Activated CD4-positive, CD25-positive, alpha-beta regulatory T cell (primary cell): ENCODE data around the gene GAPVD1.

ENCODE experiments used
- DNase-seq, 4 experiments: peaks; one replicate each; lab custom pipeline; 2025; lab: John Stamatoyannopoulos, UW

Gene GAPVD1

GRCh38 chr9:125407974-125408900 is 146.6 kb downstream of the GAPVD1 start:
- peak; percentile 59 to 75 (median 66) for DNase-seq

GRCh38 chr9:125409217-125409636 is 147.6 kb downstream of the GAPVD1 start:
- DNase-seq: no peak

DNA sequence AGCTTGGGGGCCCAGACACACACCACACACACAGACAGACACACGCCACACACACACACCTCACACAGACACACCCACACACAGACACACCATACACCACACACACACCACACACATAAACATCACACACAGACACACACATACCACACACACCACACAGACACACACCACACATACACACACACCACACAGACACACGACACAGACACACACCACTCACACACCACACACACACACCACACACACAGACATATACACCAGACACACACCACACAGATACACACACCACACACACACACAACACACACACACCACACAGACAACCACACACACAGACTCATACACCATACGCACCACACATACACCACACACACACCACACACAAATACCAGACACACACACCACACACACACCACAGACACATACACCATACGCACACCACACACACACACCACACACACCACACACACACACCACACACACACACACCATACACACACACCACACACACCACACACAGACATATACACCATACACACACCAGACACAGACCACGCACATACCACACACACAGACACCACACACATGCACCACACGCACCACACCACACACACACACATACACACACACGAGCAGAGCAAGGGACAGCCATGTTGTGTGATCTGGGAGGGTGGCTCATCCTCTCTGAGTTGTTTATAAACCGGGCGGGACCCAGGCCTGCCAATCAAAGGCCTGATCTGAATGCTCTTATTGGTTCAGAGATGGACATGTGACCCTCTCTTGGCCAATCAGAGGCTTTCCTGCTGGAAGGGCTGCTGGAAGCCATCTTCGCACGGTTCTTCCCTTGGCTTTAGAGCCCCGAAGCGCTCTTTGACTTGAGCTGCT is 148.3 kb downstream of the GAPVD1 start:
- no peak for DNase-seq

DNA sequence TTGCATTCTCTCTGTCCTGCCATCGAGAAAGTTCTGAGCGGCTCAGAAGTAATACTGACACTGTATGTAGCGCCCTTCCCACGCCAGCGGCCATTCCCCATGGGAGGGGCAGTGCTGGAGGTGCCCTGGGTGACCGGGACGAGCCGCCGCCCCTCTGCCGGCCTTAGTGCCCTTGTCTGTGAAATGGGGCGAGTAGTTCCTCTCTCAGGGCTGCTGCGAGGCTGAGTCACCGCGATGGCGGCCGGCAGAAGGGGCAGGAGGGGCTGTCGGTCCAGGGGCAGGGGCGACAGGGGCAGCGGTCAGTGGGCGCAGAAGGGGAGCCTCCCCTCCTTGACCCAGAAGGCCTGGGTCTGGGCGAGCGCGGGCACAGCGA is 148.9 kb downstream of the GAPVD1 start:
- no peak for DNase-seq

DNA sequence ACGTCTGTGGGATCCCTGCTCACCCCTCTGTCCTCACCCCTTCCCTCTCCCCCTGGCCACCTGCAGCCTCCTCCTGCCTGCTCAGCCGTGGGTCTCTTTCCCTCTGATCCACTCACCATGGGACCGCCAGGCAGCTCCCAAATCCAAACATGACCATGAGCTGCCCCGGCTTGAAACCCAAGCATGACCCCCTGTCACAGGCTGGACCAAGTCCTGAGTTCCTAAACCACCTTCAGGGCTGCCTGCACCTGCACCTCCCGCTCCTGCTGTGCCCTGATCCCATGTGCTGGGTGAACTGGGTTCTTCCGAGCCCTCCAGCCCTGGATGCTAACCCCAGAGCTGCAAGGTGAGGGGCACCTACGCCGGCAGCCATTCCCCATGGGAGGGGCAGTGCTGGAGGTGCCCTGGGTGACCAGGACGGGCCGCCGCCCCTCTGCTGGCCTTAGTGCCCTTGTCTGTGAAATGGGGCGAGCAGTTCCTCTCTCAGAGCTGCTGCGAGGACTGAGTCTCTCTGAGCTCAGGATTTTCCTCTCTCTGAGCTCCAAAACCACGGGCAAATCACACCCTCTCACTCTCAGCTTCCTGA is 149.6 kb downstream of the GAPVD1 start:
- DNase-seq: no peak

GRCh38 chr9:125412166-125412565 is 150.5 kb downstream of the GAPVD1 start:
- DNase-seq: no peak

GRCh38 chr9:125413579-125413978 is 152.0 kb downstream of the GAPVD1 start:
- DNase-seq: no peak

DNA sequence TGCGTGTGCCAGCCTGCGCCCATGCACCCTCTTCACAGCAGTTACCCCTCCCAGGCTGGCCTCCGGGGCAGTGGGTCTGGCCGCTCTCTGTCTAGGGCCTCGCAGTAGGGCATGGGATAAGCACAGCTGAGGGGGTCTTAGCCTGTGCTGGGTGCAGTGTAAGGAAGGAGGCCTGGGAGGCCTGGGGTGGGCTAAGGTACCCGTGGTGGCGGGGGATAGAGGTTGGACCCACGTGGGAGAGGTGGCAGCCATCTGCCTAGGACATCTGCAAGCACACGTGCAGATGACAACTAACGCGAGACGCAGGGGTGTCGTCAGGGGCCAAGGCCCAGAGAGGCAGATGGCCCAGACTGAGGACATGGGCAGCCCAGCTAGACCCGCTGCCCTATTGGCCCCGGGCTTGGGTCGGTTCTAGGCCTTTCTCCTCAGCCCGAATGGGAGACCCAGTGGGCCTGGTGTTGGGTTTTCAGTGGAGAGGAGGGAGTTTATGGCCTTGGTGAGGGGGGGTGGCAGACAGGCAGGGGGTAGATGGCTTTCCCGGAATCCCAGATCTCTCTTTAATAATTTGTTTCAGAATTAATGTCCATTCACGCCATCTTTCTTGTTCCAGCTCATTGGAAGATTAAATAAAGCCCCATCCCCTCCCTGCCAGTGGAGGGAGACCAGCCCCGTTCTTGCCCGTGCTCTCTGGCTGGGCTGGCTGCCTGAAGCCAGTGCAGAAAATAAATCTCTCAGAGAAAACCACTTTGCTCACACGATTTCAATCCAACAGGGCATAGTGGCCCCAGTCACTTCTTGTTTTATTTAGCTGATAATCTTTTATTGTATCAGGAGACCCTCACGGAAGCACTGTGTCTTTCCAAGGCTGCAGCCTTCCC is 154.2 kb downstream of the GAPVD1 start:
- no peak for DNase-seq

DNA sequence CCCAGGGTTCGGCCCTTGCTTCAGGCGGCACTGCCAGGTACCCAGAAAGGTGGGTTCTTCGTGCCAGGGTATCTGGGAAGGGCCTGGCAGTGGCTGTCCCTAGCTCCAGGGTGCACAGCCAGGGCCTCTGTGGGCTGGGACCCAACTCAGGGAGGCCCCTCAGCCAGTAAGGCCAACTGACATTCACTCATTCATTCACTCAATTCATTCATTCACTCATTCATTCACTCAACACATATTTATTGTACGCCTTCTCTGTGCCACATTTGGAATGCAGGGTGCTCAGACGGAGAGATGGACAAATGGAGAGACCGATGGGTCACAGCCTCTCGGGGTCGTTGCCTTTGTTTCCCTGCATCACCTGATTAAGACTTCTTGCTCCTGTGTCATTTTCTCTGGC is 154.9 kb downstream of the GAPVD1 start:
- no peak for DNase-seq
